Nephron (organoid): ENCODE measurements around the gene ADRA2C.

ENCODE experiments used
- H3K27ac Mint-ChIP-seq, 3 experiments: 2 replicates each; pipeline ENCODE4 v1.8.0; 2020; ENCODE audit warnings: mixed read lengths in 3 of 3, mild to moderate bottlenecking in 2 of 3, moderate library complexity in 1 of 3
- H3K27me3 Mint-ChIP-seq: 2 replicates; pipeline ENCODE4 v1.8.0; 2021; ENCODE audit warnings: low read depth, mild to moderate bottlenecking, moderate library complexity, mixed read lengths
- H3K36me3 Mint-ChIP-seq: 2 replicates; pipeline ENCODE4 v1.8.0; 2020; ENCODE audit warnings: low read depth, mixed read lengths
- H3K4me1 Mint-ChIP-seq: 2 replicates; pipeline ENCODE4 v1.8.0; 2020; ENCODE audit warnings: mixed read lengths
- H3K4me3 Mint-ChIP-seq, 3 experiments: 2 replicates each; pipeline ENCODE4 v1.8.0; 2020; ENCODE audit warnings: mild to moderate bottlenecking in 3 of 3, mixed read lengths in 3 of 3, moderate library complexity in 2 of 3
- H3K9me3 Mint-ChIP-seq: 2 replicates; pipeline ENCODE4 v1.8.0; 2020; ENCODE audit warnings: mixed read lengths
- CTCF ChIP-seq, 3 experiments: fragments of 200-600 bp; sonication (generic); IDR thresholded peaks; one replicate each; pipeline ENCODE4 v1.5.0; 2021; ENCODE audit warnings: antibody characterized with exemption in 3 of 3; ENCODE audit not compliant: unreplicated experiment in 3 of 3

Gene ADRA2C

GRCh38 chr4:3749081-3749480 lies 17.1 kb upstream of the ADRA2C start:
- no peak for TF ChIP-seq CTCF (IDR thresholded peaks at IDR 0.05; ENCODE audit: unreplicated experiment in 3 of 3)
- no peaks in the 10 kb centered on the region for H3K9me3 Mint-ChIP-seq
- H3K36me3 Mint-ChIP-seq, result no peaks in the 10 kb centered on the region
- H3K4me3 Mint-ChIP-seq, result no peak overlapping the region
- H3K27me3 Mint-ChIP-seq, result peaks cover 74% of the 10 kb centered on the region
- peaks cover 23% of the 10 kb centered on the region for H3K4me1 Mint-ChIP-seq
- no peak overlapping the region for H3K27ac Mint-ChIP-seq

GRCh38 chr4:3750334-3750733 lies 15.9 kb upstream of the ADRA2C start:
- peaks cover 74% of the 10 kb centered on the region for H3K27me3 Mint-ChIP-seq
- no peak overlapping the region for H3K4me3 Mint-ChIP-seq
- TF ChIP-seq CTCF (IDR thresholded peaks at IDR 0.05; ENCODE audit: unreplicated experiment in 3 of 3), result no peak
- H3K9me3 Mint-ChIP-seq, result peaks cover 3% of the 10 kb centered on the region
- H3K27ac Mint-ChIP-seq, result no peak overlapping the region
- H3K4me1 Mint-ChIP-seq, result peaks cover 15% of the 10 kb centered on the region
- H3K36me3 Mint-ChIP-seq, result no peaks in the 10 kb centered on the region

- H3K4me1 Mint-ChIP-seq, result peaks cover 5% of the 10 kb centered on the region
- H3K4me3 Mint-ChIP-seq, result no peak overlapping the region
- H3K9me3 Mint-ChIP-seq, result peaks cover 3% of the 10 kb centered on the region
- peaks cover 65% of the 10 kb centered on the region for H3K27me3 Mint-ChIP-seq
- no peak overlapping the region for H3K27ac Mint-ChIP-seq
- no peak for TF ChIP-seq CTCF (IDR thresholded peaks at IDR 0.05; ENCODE audit: unreplicated experiment in 3 of 3)
- no peaks in the 10 kb centered on the region for H3K36me3 Mint-ChIP-seq
Measured at GRCh38 chr4:3752022-3752421, 14.2 kb upstream of the ADRA2C start.

GRCh38 chr4:3753726-3754412 lies 12.3 kb upstream of the ADRA2C start:
- Mint-ChIP-seq H3K36me3 (no peaks in the 10 kb centered on the region), H3K9me3 (peaks cover 3% of the 10 kb centered on the region), H3K4me3 (no peak overlapping the region), H3K27me3 (peaks cover 54% of the 10 kb centered on the region), H3K27ac (no peak overlapping the region), H3K4me1 (no peaks in the 10 kb centered on the region)
- no peak for TF ChIP-seq CTCF (IDR thresholded peaks at IDR 0.05; ENCODE audit: unreplicated experiment in 3 of 3)

- Mint-ChIP-seq H3K4me3 (no peak overlapping the region), H3K27ac (no peak overlapping the region), H3K36me3 (no peaks in the 10 kb centered on the region), H3K27me3 (peaks cover 42% of the 10 kb centered on the region), H3K9me3 (peaks cover 3% of the 10 kb centered on the region), H3K4me1 (no peaks in the 10 kb centered on the region)
- TF ChIP-seq CTCF (IDR thresholded peaks at IDR 0.05; ENCODE audit: unreplicated experiment in 3 of 3), result no peak
Measured at GRCh38 chr4:3756343-3757059, 9.7 kb upstream of the ADRA2C start.

GRCh38 chr4:3759236-3759635 lies 6.9 kb upstream of the ADRA2C start:
- Mint-ChIP-seq H3K9me3 (peaks cover 3% of the 10 kb centered on the region), H3K27me3 (peaks cover 42% of the 10 kb centered on the region), H3K4me3 (no peak overlapping the region), H3K36me3 (no peaks in the 10 kb centered on the region), H3K27ac (no peak overlapping the region), H3K4me1 (no peaks in the 10 kb centered on the region)
- TF ChIP-seq CTCF (IDR thresholded peaks at IDR 0.05; ENCODE audit: unreplicated experiment in 3 of 3), result no peak
